Medulla oblongata (tissue), 1 donor: ENCODE measurements around the gene CABP1.
"Not testable (repeated sequence)": the region's sequence is repeated elsewhere in the genome, so short reads cannot be mapped to it uniquely, and the experiment has no call there.

ENCODE experiments used
- DNase-seq: peaks from one replicate; pipeline ENCODE4 v3.0.0-alpha.2; 2015; ENCODE audit errors: extremely low spot score

The CABP1 gene

GRCh38 chr12:120666571-120667390 is 26.4 kb downstream of the CABP1 start:
- DNase-seq, result no peak

- DNase-seq, result no peak
Measured at GRCh38 chr12:120668091-120668867, 27.9 kb downstream of the CABP1 start.

- DNase-seq, result no peak
Measured at GRCh38 chr12:120668868-120669840, 28.7 kb downstream of the CABP1 start.

DNA sequence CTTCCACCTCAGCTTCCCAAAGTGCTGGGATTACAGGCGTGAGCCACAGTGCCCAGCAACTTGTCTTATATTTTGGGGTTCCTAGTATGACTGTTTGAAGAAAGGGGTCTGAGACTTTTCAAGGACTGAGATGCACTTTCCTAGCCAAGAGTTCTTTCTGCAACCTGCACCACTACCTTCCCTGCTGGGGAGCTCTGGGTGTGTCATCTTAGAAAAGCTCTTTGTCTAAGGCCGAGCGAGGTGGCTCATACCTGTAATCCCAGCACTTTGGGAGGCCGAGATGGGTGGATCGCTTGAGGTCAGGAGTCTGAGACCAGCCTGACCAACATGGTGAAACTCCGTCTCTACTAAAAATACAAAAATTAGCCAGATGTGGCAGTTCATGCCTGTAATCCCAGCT is 29.8 kb downstream of the CABP1 start:
- not testable (repeated sequence) for DNase-seq

DNA sequence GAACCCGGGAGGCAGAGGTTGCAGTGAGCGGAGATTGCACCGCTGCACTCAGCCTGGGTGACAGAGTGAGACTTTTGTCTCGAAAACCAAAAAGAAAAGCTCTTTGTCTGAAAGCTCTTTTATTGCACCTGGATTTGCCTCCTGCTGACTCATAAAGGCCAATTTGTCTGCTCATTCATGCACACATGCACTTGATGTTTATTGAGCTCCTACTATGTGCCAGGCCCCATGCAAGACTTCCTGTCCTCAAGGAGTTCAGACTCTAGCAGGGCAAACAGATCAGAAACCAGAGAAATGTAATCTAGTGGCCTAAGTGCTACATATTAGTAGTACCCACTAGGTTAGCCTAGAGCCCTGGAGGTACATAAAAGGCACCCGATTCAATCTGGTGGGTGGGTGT is 30.2 kb downstream of the CABP1 start:
- no peak for DNase-seq

- DNase-seq, result no peak
Measured at GRCh38 chr12:120674097-120674636, 33.7 kb downstream of the CABP1 start.

DNA sequence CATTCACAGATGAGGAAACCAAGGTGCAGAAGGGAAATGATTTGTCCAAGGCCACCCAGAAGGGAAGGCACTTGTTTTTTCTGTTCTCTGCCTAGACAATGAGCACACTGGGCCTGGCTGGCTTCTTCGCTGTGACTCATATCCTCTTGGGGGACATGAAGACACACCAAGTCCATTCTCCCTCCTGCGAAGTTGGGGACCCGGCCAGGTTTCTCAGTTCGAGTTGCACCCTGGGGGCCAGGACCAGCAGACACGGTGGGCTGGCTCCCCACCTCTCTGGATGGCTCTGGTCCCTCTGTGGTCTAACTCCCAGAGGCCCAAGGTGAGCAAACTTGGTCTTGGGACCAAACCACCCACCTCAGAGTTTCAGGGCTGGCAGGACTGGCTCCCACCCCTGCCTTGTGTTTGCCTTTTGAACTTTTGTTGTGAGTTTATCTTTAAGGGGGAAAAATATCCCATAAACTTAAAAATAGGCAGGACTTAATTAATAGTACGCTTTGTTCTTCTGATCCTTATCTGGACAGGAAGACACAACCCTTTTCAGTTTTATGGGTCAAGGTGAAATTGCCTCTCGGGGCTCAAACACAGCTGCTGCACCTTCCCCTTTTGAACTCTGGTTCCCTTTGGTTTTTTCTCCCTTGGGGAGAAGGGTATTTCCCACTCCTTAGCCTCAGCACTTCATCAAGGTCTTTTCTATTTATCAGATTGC is 37.5 kb downstream of the CABP1 start:
- no peak for DNase-seq

GRCh38 chr12:120678572-120678971 is 38.1 kb downstream of the CABP1 start:
- DNase-seq, result no peak

DNA sequence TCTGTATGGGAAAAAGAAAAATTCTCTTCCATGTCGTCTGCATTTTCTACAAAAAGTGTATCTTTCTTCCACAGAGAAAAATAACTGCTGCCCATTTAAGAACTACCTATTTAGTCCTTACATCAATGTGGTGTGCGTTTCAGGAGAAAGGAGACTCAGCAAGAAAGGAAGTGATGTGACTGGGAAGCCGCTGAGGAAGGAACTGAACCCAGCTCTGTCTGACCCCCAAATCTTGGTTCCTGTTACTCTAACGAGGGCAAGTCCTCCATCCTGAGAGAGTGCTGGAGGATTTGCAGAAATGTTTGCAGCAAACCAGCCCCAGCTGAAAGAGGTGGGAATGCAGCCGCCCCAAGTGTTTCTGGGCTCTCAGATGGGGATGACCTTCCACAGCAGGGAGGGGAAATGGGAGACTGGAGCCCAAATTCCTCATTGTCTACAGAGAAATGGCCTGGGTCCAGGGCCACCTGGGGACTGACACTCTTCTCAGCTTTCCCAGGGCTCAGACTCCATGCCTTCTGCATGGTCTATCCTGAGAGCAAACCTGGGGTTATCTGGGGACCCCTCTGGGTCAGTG is 39.8 kb downstream of the CABP1 start:
- peak; percentile 16 for DNase-seq

- no peak for DNase-seq
Measured at GRCh38 chr12:120684523-120684932, 44.1 kb downstream of the CABP1 start.

- no peak for DNase-seq
Measured at GRCh38 chr12:120685522-120685921, 45.1 kb downstream of the CABP1 start.

- peak; percentile 99 for DNase-seq
Measured at GRCh38 chr12:120686151-120686689, 45.8 kb downstream of the CABP1 start.

- peak; percentile 98 for DNase-seq
Measured at GRCh38 chr12:120686690-120687577, 46.5 kb downstream of the CABP1 start, which contains the start of gene MLEC. Gene MLEC, plus strand, starts transcription at chr12:120687149. Its CDS starts 148 bp downstream, at chr12:120687297.

DNA sequence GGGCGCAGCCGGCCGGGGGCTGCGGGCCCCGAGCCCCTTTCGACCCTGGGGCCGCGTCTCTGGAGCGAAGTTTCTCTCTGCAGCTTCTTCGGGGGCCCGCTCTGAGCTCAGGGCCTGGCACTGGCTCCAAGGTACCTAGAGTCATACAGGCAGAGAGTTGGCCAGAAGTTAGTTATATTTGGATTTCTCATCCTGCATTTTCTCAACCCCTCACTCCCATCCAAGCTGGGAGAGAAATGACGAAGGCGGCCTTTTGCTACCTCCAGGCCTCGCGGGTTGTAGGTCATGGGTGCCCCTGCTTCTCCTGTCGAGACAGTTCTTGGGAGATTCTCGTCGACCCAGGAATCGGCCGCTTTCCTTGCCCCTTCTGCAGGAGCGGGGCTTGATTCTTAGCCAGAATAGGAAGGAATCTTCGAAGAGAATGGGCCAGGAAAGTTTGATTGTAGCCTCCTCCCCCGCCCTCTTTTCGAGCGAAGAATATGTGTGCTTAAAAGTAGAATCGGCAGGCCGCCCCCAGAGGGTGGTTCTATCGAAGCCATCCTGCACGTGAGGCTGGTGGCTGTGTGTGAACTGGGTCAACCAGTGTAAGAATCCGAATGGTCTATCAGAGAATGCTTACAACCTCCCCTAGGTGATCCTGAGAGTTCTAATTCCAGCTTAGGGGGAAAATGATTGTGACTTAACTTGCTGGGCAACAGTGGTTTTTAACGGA is 47.3 kb downstream of the CABP1 start:
- no peak for DNase-seq

DNA sequence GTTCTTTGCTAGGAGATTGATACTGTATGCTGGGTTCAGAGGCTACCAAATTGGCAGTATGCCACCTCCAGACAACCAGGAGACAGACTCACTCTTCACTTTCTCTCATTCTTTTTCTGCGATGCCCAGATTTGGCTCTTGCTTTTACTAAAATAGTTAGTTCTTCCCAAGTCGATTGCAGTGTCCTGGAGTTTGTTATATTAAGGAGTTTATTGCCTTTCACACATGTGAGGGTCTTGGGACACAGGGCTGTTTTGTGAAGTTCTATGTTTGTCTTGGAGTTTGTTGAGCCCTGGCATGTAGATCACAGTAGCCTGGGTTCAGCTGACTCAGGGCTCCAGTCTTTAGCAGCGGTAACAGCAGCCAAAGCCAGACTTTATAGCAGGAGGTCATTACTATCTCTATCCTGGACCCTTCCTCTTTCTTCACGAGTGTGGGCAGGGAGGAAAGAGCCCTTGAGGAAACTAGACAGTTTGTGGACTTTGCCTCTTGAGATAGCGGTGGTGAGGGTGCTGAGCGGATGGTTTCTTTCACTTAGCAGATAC is 48.2 kb downstream of the CABP1 start:
- DNase-seq, result peak; percentile 40

DNA sequence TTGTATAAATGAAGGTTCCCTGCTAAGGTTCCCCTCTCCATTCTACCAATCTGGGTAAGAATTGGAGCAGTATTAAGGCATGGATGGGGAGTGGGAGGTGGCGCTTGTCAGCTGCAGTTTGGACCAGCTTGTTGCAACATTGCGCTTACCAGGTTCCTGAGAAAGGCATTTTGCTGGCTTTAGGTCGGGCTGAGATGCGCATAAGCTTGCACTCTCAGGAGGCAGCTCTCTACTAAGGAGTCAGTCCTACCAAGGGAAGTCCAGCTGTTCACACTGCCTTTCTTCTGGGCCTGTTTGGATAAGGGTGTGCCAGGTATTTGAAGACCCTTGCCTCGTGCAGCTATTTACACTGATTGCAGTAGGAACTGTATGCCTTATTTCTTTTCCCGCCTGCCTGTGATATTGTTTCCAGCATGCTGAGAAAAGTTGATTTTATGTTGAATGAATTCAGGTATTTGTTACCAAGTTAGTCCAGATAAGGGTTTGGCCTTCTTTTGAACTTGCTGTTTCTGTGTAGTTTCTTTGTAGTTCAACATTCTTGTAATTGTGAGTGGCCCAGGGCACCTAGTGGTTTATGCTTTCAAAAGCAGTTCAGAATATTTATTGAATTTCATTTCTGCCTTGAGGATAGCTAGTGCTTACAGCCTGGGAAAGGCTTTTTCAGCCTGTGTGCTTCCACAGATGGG is 49.1 kb downstream of the CABP1 start:
- DNase-seq, result no peak

- DNase-seq, result no peak
Measured at GRCh38 chr12:120690083-120690450, 49.6 kb downstream of the CABP1 start.

DNA sequence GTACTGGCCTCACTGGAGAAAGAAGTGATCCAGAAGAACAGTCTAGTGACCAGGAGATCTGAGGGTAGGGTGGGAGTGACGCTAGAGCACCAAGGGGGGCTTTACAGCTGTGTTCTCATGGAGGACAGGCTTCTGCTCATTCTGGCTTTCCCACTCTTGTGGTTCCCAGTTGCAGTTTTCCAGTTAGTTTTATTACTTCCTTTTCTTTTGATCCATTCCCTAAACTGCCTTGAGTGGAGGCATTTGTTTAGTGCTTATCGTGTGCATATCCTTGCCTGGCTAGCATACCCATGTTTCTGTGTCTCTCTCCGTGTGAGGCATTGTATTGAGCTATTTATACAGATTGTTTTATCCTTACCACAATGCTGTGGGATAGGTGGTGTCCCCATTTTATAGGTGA is 50.6 kb downstream of the CABP1 start:
- no peak for DNase-seq
